GM18873 (cell line): ENCODE data around the gene C11orf52.
"Not testable (repeated sequence)": the region's sequence is repeated elsewhere in the genome, so short reads cannot be mapped to it uniquely, and the experiment has no call there.

Experiments used
- ATAC-seq: cut with Tn5 transposase; IDR thresholded peaks from one replicate; pipeline ENCODE4 v1.9.1; 2021; ENCODE audit warnings: mild to moderate bottlenecking, moderate library complexity, moderate number of reproducible peaks; ENCODE audit not compliant: unreplicated experiment, low FRiP score

The C11orf52 gene

DNA sequence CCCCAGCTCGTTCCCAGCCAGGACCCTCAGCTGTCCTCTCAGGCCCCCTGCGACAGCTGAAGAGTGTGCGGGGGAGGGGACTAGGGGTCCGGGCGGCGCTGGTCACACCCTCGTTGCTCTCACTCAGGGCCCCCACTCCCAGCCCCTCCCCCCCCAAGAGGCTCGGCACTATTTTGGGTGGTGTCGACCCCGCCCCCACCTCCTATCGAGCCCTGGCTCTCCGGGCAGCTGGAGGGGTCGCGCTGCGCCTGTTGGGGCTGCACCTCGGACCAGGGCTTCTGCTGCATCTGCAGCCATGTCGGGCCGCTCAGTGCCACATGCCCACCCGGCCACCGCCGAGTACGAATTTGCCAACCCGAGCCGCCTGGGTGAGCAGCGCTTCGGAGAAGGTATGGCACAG lies 6.2 kb upstream of the C11orf52 start, which contains the start of gene HSPB2:
Gene HSPB2 (plus strand): TSS at position 200 of the 400 bp plus-strand sequence. CDS start 96 bp downstream, at position 296.
- no peak for ATAC-seq

DNA sequence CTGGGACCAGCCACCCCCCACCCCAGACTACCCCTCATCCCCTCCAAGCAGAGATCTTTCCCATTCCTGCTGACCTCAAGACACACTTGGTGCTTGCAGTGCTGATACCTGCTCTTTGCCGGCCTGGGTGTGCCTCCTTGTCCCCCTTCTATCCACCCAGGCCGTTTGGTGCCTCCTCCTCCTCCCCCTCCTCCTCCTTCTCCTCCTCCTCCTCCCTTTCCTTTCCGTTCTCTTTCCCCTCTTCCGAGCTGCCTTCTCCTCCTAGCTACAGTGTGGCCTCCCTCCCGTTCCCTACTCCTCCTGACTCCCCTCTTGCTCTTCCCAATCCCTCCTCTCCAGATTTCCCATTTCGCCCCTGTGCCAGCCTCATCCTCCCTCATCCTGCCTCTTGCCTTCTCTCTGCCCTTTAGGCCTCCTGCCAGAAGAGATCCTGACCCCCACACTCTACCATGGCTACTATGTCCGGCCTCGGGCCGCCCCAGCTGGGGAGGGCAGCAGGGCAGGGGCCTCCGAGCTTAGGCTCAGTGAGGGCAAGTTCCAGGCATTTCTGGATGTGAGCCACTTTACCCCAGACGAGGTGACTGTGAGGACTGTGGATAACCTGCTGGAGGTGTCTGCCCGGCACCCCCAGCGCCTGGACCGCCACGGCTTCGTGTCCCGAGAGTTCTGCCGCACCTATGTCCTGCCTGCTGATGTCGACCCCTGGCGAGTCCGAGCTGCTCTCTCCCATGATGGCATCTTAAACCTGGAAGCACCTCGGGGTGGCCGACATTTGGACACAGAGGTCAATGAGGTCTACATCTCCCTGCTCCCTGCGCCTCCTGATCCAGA lies 5.5 kb upstream of the C11orf52 start:
- no peak for ATAC-seq

DNA sequence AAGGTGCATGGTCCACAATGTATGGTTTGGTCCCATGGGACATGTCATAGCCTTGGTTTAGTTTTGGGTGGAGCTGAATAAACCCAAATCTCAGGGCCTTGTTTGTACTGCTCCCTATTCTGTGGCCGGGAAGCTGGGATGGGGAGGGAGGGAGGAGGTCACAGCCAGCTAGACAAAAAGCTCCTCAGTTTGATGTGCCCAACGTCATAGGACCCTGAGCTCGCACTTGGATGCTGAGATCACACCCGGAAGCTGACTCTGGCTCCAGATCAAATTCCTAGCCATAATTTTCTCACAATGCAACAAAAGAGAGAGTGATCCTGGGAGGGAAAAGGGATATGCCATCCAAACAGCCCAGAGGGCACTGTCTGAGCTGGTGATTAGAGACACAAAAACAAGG lies 4.7 kb upstream of the C11orf52 start:
- no peak for ATAC-seq

DNA sequence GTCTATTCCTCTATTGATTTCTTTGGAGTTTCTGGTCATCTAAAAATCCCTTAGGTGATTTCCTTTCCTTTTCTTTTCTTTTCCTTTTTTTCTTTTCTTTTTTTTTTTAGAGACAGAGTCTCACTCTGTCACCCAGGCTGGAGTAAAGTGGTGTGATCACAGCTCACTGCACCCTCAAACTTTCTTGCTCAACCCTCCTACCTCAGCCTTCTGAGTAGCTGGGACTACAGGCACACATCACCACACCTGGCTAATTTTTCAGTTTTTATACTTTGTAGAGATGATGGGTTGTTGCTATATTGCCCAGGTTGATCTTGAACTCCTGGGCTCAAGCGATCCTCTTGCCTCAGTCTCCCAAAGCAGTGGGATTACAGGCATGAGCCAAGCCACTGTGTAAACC lies 1.9 kb upstream of the C11orf52 start:
- ATAC-seq = no peak

DNA sequence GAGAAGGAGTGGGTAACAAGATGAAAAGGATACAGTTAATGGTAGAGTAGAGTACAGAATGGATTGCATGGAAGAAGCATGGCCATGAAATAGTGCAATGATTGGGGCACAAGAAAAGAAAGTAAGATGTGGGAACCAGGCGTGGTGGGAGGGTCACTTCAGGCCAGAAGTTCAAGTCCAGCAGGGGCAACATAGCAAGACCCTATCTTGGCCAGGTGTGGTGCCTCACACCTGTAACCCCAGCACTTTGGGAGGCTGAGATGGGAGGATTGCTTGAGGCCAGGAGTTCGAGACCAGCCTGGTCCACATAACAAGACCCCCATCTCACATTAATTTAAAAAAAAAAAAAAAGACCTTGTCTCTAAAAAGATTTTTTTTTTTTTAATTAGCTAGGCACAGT lies 1.4 kb upstream of the C11orf52 start:
- ATAC-seq = no peak

DNA sequence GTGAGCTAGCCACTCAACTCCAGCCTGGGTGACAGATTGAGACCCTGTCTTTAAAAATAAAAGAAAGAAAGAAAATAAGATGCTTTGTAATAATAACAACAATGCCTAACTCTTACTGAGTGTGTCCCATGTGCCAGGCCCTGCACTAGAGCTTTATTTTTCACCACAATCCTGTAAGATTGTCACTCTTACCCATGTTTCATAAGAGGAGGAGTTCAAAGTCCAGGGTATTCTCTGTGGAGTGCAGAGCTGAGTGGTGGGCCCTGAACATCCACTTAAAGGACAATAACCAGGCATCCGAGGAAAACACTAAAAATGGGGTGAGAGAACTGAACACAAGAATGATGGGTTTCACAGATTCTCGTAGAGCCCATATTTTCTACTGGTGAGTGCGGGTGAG lies 925 bp upstream of the C11orf52 start:
- no peak for ATAC-seq

DNA sequence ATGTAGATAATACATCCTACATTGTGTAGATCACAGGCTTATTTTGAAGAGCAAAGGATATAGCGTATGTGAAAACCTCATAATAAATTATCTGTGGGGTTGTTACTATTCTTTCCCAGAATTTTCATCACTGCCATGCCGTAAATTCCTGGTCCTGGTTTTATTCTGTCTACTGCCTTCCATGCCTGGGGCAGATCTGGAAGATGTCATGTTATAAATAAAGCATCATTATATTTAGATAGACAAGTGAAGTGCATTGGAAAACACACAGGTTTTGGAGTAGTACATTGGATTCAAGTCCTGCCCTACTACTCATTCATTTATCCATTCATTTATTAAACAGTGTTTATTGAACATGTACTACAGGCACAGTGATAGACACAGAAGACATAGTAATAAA lies 2.2 kb downstream of the C11orf52 start:
- ATAC-seq = no peak

DNA sequence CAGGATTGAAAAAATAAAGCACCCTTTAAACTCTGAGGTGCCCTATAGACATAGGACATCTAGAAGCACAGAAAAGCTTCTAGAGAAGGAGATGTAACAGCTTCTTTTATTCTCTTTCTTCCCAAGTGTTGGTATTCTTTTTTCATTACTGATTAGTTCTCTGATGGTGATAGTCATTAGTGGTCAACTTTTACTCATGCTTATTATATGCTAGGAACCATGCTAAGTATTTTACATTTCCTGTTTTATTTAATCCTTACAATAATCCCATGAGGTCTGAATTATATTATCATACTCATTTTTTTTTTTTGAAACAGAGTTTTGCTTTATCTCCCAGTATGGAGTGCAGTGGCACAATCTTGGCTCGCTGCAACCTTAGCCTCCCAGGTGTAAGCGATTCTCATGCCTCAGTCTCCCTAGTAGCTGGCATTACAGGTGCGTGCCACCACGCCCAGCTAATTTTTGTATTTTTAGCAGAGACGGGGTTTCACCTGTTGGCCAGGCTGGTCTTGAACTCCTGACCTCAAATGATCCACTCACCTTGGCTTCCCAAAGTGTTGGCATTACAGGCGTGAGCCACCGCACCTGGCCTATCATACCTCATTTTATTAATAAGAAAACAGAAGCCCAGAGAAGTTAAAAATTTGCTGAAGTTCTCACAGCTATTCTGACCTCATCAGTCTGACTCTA lies 3.0 kb downstream of the C11orf52 start:
- no peak for ATAC-seq

DNA sequence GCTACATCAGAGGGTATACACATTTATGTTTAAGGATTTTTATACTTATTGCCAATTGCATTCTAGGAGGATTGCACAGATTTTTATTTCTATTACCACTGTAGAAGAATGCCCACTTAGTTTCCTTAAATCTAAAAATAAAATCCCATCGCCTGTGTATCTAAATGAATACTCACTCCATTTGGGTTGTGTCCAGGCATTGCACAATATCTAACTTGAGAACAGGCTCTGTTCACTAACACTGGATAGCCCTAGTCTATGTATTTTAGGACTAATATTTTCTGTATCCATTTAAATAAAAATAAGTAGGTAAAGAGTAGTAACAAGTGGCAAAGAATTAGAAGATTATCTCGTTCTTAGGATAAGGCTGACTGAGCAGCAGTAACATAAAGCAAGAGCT lies 4.1 kb downstream of the C11orf52 start:
- no peak for ATAC-seq

DNA sequence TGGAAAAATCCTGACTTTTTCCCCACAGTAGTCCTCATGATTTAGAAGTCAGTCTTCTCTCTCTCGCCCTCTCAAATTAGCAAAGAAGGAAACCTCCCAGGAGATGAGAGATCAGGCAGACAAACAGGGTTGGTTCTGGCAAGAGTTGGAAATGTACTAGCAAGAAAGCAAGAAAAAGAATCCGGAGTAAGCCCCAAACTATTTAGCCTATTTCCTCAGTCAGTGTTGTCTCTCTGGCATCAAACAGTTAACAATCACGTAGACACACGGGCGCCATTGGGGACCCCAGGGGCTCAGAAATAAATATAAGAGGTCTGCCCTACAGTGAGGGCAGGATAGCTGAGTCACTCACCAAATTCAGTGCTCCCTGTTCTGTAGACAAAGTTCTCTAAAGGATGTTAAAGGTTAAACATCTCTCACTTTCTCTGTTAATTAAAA lies 4.7 kb downstream of the C11orf52 start:
- ATAC-seq = no peak

DNA sequence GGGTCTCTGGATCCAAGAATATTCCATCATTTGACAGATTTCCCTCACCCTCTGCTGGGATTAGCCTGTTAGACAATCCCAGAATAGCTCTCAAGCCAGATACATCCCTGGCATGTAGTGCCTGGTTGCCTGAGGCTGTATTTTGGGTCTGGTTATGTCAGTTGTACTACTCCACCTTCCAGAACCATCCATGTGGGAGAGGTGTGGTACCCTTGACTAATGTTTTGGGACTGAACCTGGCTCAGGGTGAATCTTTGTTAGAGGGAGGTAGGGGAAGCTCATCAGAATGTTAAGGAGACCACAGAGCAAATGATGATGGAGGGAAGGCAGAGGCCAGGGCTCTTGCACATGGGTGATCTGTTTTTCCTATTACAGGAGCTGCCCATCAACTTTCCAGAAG lies 5.2 kb downstream of the C11orf52 start:
- no peak for ATAC-seq

DNA sequence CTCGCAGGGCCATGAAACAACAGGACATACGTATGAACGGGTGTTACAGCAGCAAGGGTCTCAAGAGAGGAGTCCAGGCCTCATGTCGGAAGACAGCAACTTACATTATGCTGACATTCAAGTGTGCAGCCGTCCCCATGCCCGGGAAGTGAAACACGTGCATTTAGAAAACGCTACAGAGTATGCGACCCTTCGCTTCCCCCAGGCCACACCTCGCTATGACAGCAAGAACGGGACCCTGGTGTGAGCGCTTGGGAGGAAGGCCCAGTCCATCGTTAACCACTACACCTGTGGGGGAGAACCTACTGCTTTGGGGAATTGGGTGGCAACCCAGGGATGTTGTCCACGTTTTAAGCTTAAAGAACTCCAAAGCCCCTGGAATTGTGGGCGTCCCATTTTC lies 7.2 kb downstream of the C11orf52 start:
- no peak for ATAC-seq

DNA sequence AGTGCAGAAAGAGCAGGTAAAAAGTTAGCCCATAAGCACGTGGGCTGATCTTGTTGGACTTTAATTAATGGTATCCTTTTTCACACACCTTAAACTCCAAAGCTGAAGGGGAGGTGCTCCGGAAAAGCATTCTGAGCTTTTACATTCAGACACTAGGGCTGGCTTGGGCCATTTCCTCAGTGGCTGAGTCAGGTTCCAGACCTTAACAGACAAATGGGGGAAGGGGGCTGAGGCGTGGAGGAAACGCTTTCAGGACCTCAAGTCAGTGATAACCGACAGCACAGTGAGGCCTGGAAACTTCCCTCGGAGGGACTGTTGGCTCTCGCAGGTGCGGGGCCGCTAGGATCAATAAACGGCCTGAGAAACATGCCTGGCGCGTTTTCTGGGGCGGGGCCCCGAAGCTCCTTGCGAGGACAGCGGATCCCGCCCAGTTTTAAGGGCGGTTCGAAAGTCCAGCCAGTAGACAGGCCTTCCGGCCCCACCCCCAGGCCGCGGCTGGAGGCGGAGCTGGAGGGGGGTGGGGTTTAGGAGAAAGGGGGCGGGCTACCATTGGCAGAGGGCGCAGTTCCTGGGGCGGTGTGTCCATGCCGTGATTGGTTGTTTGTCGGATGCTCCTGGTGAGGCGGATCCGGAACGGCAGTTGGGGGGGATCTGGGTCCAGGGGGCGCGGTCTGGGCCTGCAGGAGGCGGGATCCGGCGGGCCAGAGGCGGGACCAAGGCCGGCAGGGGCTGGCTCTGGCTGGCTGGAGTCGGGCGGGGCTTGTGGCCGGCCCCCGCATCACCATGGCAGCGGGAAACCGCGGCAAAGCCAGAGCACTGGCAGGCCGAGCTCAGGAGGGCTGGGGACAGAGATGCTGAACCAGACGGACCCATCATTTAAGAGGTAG lies 8.0 kb downstream of the C11orf52 start:
- peak; percentile 79 for ATAC-seq

DNA sequence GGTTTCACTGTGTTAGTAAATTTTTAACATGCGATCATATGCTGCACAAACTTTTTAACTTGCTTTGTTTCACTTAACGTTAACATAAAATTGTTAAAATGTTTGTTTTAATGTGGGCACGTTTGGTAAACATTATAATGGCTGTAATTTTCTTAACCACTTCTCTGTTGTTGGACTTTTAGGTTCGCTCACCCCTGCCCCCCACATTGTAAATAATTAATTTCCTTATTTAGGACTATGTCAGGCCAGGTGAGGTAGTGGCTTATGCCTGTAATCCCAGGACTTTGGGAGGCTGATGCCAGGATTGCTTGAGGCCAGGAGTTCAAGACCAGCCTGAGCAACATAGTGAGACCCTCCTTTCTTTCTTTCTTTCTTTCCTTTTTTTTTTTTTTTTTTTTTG lies 11.8 kb downstream of the C11orf52 start:
- ATAC-seq = no peak

DNA sequence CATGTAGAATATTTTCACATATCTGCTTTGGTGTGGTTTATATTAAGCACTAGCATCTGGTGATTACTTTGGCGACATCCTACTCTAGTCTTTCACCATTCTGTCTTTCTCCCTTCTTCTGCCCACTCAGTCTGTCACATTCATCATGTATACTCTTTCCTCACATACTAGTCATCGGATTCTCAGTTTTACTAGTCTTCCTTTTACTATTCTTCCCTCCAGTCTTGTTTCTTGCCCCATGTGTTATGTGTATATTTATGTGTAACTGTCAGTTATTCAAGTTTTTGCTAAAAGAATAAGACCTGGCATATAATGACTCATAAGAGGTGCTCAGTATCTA lies 13.9 kb downstream of the C11orf52 start:
- no peak for ATAC-seq

DNA sequence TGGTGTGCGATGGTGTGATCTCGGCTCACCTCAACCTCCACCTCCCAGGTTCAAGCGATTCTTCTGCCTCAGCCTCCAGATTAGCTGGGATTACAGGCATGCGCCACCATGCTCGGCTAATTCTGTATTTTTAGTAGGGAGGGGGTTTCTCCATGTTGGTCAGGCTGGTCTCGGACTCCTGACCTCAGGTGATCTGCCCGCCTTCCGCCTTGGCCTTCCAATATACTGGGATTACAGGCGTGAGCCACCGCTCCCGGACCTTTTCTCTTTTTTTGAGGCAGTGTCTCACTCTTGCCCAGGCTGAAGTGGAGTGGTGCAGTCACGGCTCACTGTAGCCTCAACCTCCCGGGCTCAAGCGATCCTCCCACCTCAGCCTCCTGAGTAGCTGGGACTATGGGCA lies 14.5 kb downstream of the C11orf52 start:
- not testable (repeated sequence) for ATAC-seq

DNA sequence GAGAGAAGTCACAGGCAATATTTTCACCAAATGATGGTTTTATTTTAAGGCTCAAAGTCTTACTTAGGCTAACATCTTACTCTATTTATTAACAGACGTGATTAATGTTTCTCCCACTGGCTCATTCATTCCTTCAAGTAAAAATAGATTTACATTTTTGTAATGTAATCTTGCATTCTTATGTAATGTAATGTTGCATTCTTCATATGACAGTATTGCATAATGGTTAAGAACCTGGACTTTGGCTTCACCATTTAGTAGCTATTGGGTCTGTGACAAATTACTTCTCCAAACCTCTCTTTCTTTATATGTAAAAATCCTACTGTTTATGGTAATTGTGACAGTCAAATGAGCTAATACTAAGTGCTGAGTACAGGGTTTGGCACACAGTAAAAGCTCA lies 15.2 kb downstream of the C11orf52 start:
- ATAC-seq = no peak

DNA sequence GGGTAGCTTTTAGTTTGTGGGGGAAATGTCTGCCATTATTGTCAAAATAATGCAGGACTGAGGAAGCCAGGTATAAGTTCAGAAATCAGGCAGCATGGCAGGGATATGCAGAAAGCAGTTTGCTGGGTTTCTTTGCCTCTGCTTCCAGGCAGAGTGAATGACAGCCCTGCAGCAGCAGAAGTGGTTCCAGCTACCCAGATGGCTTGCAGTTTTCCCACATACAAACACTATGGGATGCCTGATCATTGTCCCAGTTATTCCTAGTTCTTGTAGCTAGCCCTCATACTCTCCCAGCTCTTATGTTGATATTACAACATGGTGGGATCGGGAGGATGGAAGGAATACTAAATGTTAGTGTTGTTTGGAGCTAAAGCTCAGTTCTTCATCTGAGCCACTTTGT lies 15.6 kb downstream of the C11orf52 start:
- no peak for ATAC-seq

DNA sequence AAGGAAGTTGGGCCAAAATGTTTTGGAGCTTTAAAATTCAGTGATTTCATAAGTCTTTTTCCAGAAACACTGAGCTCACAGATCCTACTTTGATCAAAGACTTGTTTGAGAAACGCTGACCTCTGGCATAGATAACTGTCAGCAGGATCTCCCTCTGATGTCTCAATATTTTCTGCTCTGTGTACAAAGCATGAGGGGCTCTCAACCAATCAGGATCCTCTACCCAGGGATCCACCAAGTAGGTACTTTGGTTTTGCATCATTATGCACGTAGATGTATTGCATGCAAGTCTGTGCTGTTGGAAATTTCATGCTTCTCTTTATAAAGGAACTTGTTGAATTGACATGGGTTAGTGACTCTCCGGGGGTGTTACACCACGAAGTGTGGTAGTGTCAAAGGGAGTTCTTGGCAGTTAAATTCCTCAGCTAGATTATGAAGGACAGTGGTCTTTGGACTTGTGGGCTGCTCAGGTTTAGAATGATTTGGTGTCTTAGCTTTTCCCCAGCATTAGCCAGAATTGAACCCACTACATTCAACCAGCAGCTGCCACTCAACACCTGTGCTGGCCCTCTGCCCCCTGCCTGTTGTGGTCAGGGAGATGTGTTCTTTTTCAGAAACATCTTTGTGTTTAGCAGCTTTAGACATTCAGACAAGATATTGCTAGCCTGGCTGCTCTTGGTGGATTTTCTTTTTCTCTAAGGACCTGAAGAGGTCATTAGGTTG lies 16.8 kb downstream of the C11orf52 start:
- no peak for ATAC-seq

DNA sequence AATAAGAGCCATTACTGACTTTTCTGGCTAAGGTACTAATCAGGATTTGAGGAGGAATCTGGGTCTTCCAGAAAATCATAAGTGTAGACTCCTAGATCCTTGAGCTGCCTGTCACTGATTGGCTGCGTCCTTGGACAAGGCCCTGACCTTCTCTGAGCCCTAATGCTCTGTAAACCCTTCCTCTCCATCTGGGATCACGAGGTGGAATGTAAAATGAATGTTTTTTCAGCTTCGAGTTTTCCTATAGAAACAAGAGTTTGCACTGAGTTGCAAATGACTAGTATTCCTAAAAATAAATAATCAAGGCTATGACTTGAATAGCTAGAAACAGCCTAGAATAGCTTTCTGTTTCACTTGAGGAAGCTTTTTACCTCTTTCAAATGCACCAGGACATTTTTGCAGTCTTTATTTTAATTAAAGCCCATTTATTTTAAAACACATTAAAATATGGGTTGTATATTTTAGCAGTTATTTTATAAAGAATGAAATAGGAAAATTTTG lies 17.4 kb downstream of the C11orf52 start:
- ATAC-seq = no peak
